Stomach (tissue), 4 donors: ENCODE results near the gene DLGAP1.

Experiments
- CTCF ChIP-seq, 7 experiments: fragments of 450-650 bp in 4 of 7; fragments of 200-600 bp in 3 of 7; sonication (generic) in 3 of 7; IDR thresholded peaks; one replicate each; pipeline ENCODE4 v1.5.1; 2016 to 2019; ENCODE audit warnings: antibody characterized with exemption in 7 of 7, control low read depth in 2 of 7, mild to moderate bottlenecking in 1 of 7
- EP300 ChIP-seq: sonication (generic); formaldehyde crosslinking; IDR thresholded peaks from one replicate; pipeline ENCODE4 v1.6.1; 2017; ENCODE audit warnings: antibody characterized with exemption

DNA sequence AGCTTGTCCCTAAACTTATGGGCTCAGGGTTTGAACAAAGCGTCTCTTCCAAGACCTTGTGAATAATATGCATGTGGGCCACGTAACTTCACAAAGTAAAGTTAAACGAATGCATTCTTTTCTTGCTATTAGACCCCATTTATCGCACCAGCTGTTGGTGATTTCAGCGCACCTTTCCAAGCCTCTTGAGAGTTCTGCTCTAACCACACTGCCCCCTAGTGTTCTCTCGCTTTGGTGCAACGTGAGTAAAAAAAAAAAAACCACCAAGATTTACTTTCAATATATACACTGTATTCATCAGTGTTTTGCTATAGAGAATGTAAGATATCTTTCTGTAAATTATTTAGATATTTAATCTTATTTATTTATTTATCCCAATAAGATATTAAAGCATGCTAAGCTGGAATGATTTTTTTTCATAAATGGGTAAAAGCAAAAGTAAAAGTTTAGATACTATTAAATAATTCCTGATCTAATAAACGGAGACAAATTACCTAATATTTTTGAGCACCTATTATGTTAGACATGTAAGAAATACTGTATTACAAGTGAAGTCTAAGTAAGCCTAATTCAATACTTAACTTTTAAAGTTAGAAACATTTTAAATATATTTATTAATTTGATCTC lies 459.5 kb downstream of the DLGAP1 start:
- TF ChIP-seq EP300 (no peak), CTCF (IDR thresholded peaks at IDR 0.05) (peak in 5 of 7 experiments; percentile 43 to 79 (median 72))
